Measurements from ENCODE around the gene WWP2. TPM values are rescaled to one million over a fixed set of nuclear protein-coding genes. Genes with fewer than 3 reads are reported as not detected.

WWP2 gene
- total RNA-seq, 1 experiment from 2014 or later = 38.8 TPM

DNA sequence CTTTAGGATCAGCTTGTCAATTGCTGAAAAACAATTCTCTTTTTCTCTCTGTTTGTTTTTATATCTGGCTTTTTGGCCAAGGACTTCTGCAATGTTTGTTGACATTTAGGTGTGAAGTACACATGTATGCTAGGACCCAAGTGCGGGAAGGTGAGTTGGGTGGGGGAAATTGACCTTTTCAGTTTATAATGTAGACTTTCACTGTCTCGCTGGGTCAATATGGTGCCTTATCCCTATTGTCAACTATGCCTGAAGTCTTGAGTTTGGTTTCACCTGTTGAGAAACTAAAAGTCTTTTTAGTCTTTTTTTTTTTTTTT, 9.5 kb downstream of the WWP2 start:
- POLR2A ChIA-PET (ENCODE audit: unreplicated experiment) = interaction anchor here (0.7 kb wide), 1 partner anchor 242 kb away, joined by 23 read pairs; no protein-coding TSS in a partner anchor

DNA sequence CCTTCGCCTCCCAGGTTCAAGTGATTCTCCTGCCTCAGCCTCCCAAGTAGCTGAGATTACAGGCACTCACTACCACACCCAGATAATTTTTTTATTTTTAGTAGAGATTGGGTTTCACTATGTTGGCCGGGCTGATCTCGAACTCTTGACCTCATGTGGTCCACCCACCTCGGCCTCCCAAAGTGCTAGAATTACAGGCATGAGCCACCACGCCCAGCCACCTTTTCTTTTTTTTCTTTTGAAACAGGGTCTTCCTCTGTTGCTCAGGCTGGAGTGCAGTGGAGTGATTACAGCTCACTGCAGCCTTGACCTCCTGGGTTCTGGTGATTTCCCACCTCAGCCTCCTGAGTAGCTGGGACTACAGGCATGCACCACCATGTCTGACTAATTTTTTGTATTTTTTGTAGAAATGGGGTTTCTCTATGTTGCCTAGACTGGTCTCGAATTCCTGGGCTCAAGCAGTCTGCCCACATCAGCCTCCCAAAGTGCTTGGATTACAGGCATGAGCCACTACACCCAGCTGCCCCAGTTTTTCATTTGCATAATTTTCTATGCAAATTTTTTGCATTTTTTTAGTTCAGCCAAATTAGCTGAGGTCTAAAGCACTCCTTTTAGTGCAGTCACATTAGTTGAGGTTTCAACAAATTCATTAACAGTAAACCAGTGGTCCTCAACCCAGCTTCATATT, 11.3 kb downstream of the WWP2 start:
- Histone ChIP-seq H3K9me3 (ENCODE audit: insufficient read depth, low read depth) (no peaks in the 10 kb centered on the region), H3K4me3 (no peak overlapping the region), H3K27ac (no peak overlapping the region), H3K9me2 (ENCODE audit: insufficient read depth) (no peaks in the 10 kb centered on the region), H3F3A (ENCODE audit: insufficient read depth, low read depth) (no peaks in the 10 kb centered on the region), H3K27me3 (ENCODE audit: insufficient read depth, low read depth) (no peaks in the 10 kb centered on the region), H4K20me1 (ENCODE audit: insufficient read depth) (peaks cover 7% of the 10 kb centered on the region), H2AFZ (no peak overlapping the region), H3K4me1 (replicated peaks; ENCODE audit: insufficient read depth) (0 out of 2 replicates have a peak, but pooled peaks cover 14% of the 10 kb centered on the region), H3K36me3 (ENCODE audit: low read depth) (peaks cover 10% of the 10 kb centered on the region), H3K79me2 (ENCODE audit: low read depth) (peaks cover 77% of the 10 kb centered on the region), H3K4me2 (no peak overlapping the region)
- intact Hi-C loops (cut with micrococcal nuclease; ENCODE audit: unreplicated experiment) = no loop called here
- POLR2A ChIA-PET (ENCODE audit: unreplicated experiment) = no interaction called here
- CTCF ChIA-PET = interaction anchor here (0.6 kb wide), 1 partner anchor 650 kb away, joined by 8 read pairs; no protein-coding TSS in a partner anchor
- TF ChIP-seq, protein P1, sequence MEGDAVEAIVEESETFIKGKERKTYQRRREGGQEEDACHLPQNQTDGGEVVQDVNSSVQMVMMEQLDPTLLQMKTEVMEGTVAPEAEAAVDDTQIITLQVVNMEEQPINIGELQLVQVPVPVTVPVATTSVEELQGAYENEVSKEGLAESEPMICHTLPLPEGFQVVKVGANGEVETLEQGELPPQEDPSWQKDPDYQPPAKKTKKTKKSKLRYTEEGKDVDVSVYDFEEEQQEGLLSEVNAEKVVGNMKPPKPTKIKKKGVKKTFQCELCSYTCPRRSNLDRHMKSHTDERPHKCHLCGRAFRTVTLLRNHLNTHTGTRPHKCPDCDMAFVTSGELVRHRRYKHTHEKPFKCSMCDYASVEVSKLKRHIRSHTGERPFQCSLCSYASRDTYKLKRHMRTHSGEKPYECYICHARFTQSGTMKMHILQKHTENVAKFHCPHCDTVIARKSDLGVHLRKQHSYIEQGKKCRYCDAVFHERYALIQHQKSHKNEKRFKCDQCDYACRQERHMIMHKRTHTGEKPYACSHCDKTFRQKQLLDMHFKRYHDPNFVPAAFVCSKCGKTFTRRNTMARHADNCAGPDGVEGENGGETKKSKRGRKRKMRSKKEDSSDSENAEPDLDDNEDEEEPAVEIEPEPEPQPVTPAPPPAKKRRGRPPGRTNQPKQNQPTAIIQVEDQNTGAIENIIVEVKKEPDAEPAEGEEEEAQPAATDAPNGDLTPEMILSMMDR (conservative IDR thresholded peaks at IDR 0.05) = no peak
- peak in 1 of 2 experiments; percentile 8 for DNase-seq
- BruUV-seq (replicated peaks) = no TSS peak

More for the DNA sequence above, 9.5 kb downstream of the WWP2 start:
- Histone ChIP-seq H4K20me1 (ENCODE audit: insufficient read depth) (peaks cover 7% of the 10 kb centered on the region), H3K27ac (no peak overlapping the region), H3K36me3 (ENCODE audit: low read depth) (peaks cover 10% of the 10 kb centered on the region), H3K27me3 (ENCODE audit: insufficient read depth, low read depth) (no peaks in the 10 kb centered on the region), H3K4me3 (no peak overlapping the region), H3K9me2 (ENCODE audit: insufficient read depth) (no peaks in the 10 kb centered on the region), H3F3A (ENCODE audit: insufficient read depth, low read depth) (no peaks in the 10 kb centered on the region), H3K4me1 (replicated peaks; ENCODE audit: insufficient read depth) (0 out of 2 replicates have a peak, but pooled peaks cover 14% of the 10 kb centered on the region), H2AFZ (no peak overlapping the region), H3K4me2 (no peak overlapping the region), H3K9me3 (ENCODE audit: insufficient read depth, low read depth) (no peaks in the 10 kb centered on the region), H3K79me2 (ENCODE audit: low read depth) (peaks cover 92% of the 10 kb centered on the region)
- no TSS peak for BruUV-seq (replicated peaks)
- intact Hi-C loops (cut with micrococcal nuclease; ENCODE audit: unreplicated experiment) = no loop called here
- TF ChIP-seq, protein P1 (conservative IDR thresholded peaks at IDR 0.05) = no peak
- TF ChIP-seq EZH2 (IDR thresholded peaks at IDR 0.05; ENCODE audit: low read depth) = no peak
- no peak for DNase-seq
- CTCF ChIA-PET = no interaction called here

DNA sequence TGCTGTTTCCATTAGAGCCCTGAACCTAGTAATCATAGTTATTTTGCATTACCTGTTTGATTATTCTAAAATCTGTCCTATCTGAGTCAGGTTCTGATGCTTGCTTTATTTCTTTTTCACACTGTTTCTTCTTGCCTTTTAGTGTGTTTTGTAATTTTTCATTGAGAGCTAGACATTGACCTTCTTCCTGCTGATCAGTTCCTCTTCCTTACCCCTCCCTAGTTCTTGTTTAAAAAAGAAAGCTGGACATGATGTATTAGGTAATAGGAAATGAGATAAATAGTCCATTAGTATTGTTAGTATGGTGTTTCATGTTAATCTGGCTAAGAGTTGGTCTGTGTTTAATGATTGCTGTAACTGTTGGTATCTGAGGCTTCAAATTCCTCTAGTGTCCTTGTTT, 13.4 kb downstream of the WWP2 start:
- H3K27me3 ChIP-seq (ENCODE audit: insufficient read depth, low read depth) = no peaks in the 10 kb centered on the region
- ChIA-PET CTCF (no interaction called here), POLR2A (ENCODE audit: unreplicated experiment) (interaction anchor here (0.6 kb wide), 1 partner anchor 8 kb away, joined by 8 read pairs; no protein-coding TSS in a partner anchor)
- H3K9me2 ChIP-seq (ENCODE audit: insufficient read depth) = no peaks in the 10 kb centered on the region
- H3K36me3 ChIP-seq (ENCODE audit: low read depth) = peaks cover 10% of the 10 kb centered on the region
- no peak for DNase-seq
- no peak overlapping the region for H3K4me2 ChIP-seq
- TF ChIP-seq, protein P1 (conservative IDR thresholded peaks at IDR 0.05) = no peak
- H3K4me3 ChIP-seq = no peak overlapping the region
- no peak overlapping the region for H3K27ac ChIP-seq
- no peaks in the 10 kb centered on the region for H3F3A ChIP-seq (ENCODE audit: insufficient read depth, low read depth)
- no peak overlapping the region for H2AFZ ChIP-seq
- H3K9me3 ChIP-seq (ENCODE audit: insufficient read depth, low read depth) = no peaks in the 10 kb centered on the region
- H3K79me2 ChIP-seq (ENCODE audit: low read depth) = peaks cover 56% of the 10 kb centered on the region
- 0 out of 2 replicates have a peak, but pooled peaks cover 14% of the 10 kb centered on the region for H3K4me1 ChIP-seq (replicated peaks; ENCODE audit: insufficient read depth)
- BruUV-seq (replicated peaks) = no TSS peak
- intact Hi-C loops (cut with micrococcal nuclease; ENCODE audit: unreplicated experiment) = no loop called here
- peaks cover 3% of the 10 kb centered on the region; the same call in 1 of the 2 replicates for H4K20me1 ChIP-seq (ENCODE audit: insufficient read depth)
